HepG2 (cell line): Measurements from ENCODE around the gene SP1. TPM values are rescaled to one million over a fixed set of nuclear protein-coding genes. Genes with fewer than 3 reads are reported as not detected.

ENCODE experiments used
- ARNTL ChIP-seq: sonication (generic); formaldehyde crosslinking; IDR thresholded peaks from 2 replicates; pipeline ENCODE4 v1.4.0; 2020; ENCODE audit warnings: mild to moderate bottlenecking, missing genetic modification reagents
- ATF7-NPFF ChIP-seq: sonication (generic); formaldehyde crosslinking; IDR thresholded peaks from 2 replicates; pipeline ENCODE4 v1.8.1; 2023; ENCODE audit warnings: mild to moderate bottlenecking, low read depth, missing genetic modification reagents, moderate library complexity
- CTCF ChIP-seq: sonication (generic); formaldehyde crosslinking; IDR thresholded peaks from 2 replicates; pipeline ENCODE4 v1.5.0; 2020; ENCODE audit warnings: mild to moderate bottlenecking, missing genetic modification reagents, moderate library complexity
- GFI1 ChIP-seq: sonication (generic); formaldehyde crosslinking; IDR thresholded peaks from 2 replicates; pipeline ENCODE4 v1.5.0; 2020; ENCODE audit warnings: missing genetic modification reagents, mild to moderate bottlenecking, borderline replicate concordance
- HMG20B ChIP-seq: conservative IDR thresholded peaks from 2 replicates; pipeline ENCODE4 v1.6.1; 2016; ENCODE audit warnings: missing genetic modification reagents, missing compliant biosample characterization
- HNRNPLL ChIP-seq: fragments of 200-400 bp; formaldehyde crosslinking; IDR thresholded peaks from 2 replicates; pipeline ENCODE4 v1.6.1; 2017; ENCODE audit warnings: mild to moderate bottlenecking, low read depth, low read length; ENCODE audit not compliant: poor library complexity, severe bottlenecking
- JDP2 ChIP-seq: sonication (generic); formaldehyde crosslinking; IDR thresholded peaks from 2 replicates; pipeline ENCODE4 v1.8.1; 2022; ENCODE audit warnings: missing genetic modification reagents, borderline replicate concordance
- KAT7 ChIP-seq: IDR thresholded peaks from 2 replicates; pipeline ENCODE4 v1.6.1; 2018; ENCODE audit warnings: borderline replicate concordance, missing compliant biosample characterization
- KDM3A ChIP-seq: IDR thresholded peaks from 2 replicates; pipeline ENCODE4 v1.6.1; 2018; ENCODE audit warnings: low read depth, missing compliant biosample characterization
- POGK ChIP-seq: sonication (generic); formaldehyde crosslinking; conservative IDR thresholded peaks from 2 replicates; pipeline ENCODE4 v1.8.0; 2022; ENCODE audit warnings: mild to moderate bottlenecking, moderate library complexity, missing genetic modification reagents
- RBM22 ChIP-seq: fragments of 200-400 bp; formaldehyde crosslinking; optimal IDR thresholded peaks from 2 replicates; pipeline ENCODE3; 2017; ENCODE audit warnings: mild to moderate bottlenecking, low read length, moderate library complexity
- STAG1 ChIP-seq: sonication (generic); formaldehyde crosslinking; IDR thresholded peaks from 2 replicates; pipeline ENCODE4 v1.4.0; 2020; ENCODE audit warnings: missing genetic modification reagents
- ZBTB7A ChIP-seq: sonication (generic); formaldehyde crosslinking; IDR thresholded peaks from 2 replicates; pipeline ENCODE4 v1.8.0; 2022; ENCODE audit warnings: mild to moderate bottlenecking, missing genetic modification reagents
- ZNF709 ChIP-seq: sonication (generic); formaldehyde crosslinking; IDR thresholded peaks from 2 replicates; pipeline ENCODE4 v1.5.0; 2020; ENCODE audit warnings: mild to moderate bottlenecking, missing genetic modification reagents
- ZNF766 ChIP-seq: sonication (generic); formaldehyde crosslinking; IDR thresholded peaks from 2 replicates; pipeline ENCODE4 v1.5.0; 2020; ENCODE audit warnings: missing genetic modification reagents, borderline replicate concordance
- polyA plus RNA-seq, 8 experiments: library from polyadenylated mRNA; depleted of rRNA in 3 of 8; stranded (reverse) in 7 of 8; unstranded in 1 of 8; fragments of >200 nt; fragmentation: Illumina TruSeq in 4 of 8; extraction: Trizol in 4 of 8; gene quantifications; 2 replicates each; pipeline versions ENCODE4 v1.2.1 to v1.2.3, GENCODE V29; 2011 to 2016; ENCODE audit warnings: low read depth in 4 of 8, missing spikeins in 1 of 8, mixed read lengths in 1 of 8; ENCODE audit not compliant: insufficient read depth in 1 of 8
- total RNA-seq, 5 experiments: library from RNA; depleted of rRNA; stranded (reverse); fragments of >200 nt; fragmentation: Illumina TruSeq; extraction: Trizol; gene quantifications; 2 replicates each; pipeline ENCODE4 v1.2.3, GENCODE V29; 2016; ENCODE audit warnings: low read depth in 1 of 5
- TF ChIP-seq, protein P1 (sequence below), 2 experiments: IDR thresholded peaks; 2 replicates each; pipeline ENCODE4 v1.6.1; 2011 to 2012; ENCODE audit warnings: low read length in 2 of 2, borderline replicate concordance in 1 of 2, low read depth in 1 of 2, mild to moderate bottlenecking in 1 of 2, moderate library complexity in 1 of 2
- TF ChIP-seq, protein P2 (sequence below): sonication (generic); formaldehyde crosslinking; IDR thresholded peaks from 2 replicates; pipeline ENCODE4 v1.8.0; 2022; ENCODE audit warnings: mild to moderate bottlenecking, missing genetic modification reagents, moderate library complexity
- TF ChIP-seq, protein P3 (sequence below): sonication (generic); formaldehyde crosslinking; IDR thresholded peaks from 2 replicates; pipeline ENCODE4 v1.4.0; 2020; ENCODE audit warnings: missing genetic modification reagents

SP1 gene
- total and polyA plus RNA-seq, 2 of the 13 experiments (the other 11 are each of a cell fraction or from before 2014, with no cell fraction given) = 26.5 to 27.5 TPM

DNA sequence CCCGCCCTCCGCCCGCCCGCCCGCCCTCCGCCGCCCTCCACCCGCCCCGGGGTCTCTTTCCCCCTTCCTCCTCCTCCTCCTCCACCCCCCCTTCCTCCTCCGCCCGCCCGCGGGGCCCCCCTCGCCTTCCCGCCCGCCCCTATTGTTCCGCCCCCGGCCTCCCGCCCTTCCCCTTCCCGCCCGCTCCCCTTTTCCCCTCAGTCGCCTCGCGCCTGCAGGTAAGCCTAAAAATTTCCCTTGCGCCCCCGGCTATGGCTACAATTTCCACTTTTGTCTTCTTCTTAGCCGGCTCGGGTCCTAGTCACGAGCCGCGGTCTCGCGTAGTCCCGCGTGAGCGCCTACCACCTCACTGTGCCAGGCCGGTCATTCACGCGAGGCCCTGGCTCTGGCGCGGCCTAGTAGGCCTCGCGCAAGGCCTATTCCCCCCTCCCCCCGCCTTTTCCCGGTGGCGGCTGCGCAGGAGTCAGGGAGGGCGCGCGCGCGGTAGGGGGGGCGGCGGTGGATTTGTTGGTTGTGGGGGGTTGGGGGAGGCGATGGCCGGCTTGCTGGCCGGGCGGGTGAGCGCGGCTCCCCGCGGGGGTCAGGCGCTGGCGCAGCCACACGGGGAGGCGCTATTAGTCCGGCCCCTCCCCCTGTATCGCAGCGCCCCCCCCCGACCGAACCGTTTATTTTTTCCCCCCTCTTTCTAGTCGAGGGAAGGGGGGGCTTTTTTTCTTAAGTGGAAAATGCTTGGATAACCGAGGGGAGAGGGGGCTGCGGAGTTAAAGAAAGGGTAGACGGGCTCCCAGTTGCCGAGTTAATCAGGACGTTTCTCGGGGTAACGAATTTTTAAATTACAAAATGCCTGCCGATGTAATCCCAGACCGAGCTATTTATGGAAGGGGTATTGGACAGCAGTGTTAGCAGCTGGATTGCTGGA is 72.4 kb downstream of the SP1 start (continued):
- TF ChIP-seq, protein P1, sequence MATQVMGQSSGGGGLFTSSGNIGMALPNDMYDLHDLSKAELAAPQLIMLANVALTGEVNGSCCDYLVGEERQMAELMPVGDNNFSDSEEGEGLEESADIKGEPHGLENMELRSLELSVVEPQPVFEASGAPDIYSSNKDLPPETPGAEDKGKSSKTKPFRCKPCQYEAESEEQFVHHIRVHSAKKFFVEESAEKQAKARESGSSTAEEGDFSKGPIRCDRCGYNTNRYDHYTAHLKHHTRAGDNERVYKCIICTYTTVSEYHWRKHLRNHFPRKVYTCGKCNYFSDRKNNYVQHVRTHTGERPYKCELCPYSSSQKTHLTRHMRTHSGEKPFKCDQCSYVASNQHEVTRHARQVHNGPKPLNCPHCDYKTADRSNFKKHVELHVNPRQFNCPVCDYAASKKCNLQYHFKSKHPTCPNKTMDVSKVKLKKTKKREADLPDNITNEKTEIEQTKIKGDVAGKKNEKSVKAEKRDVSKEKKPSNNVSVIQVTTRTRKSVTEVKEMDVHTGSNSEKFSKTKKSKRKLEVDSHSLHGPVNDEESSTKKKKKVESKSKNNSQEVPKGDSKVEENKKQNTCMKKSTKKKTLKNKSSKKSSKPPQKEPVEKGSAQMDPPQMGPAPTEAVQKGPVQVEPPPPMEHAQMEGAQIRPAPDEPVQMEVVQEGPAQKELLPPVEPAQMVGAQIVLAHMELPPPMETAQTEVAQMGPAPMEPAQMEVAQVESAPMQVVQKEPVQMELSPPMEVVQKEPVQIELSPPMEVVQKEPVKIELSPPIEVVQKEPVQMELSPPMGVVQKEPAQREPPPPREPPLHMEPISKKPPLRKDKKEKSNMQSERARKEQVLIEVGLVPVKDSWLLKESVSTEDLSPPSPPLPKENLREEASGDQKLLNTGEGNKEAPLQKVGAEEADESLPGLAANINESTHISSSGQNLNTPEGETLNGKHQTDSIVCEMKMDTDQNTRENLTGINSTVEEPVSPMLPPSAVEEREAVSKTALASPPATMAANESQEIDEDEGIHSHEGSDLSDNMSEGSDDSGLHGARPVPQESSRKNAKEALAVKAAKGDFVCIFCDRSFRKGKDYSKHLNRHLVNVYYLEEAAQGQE (IDR thresholded peaks at IDR 0.05; ENCODE audit: borderline replicate concordance in 1 of 2, low read depth in 1 of 2, low read length in 2 of 2) = no peak
- TF ChIP-seq, protein P2, sequence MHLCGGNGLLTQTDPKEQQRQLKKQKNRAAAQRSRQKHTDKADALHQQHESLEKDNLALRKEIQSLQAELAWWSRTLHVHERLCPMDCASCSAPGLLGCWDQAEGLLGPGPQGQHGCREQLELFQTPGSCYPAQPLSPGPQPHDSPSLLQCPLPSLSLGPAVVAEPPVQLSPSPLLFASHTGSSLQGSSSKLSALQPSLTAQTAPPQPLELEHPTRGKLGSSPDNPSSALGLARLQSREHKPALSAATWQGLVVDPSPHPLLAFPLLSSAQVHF (CRISPR knock-in tag) = no peak
- TF ChIP-seq KDM3A (CRISPR knock-in tag) = no peak
- TF ChIP-seq STAG1 (CRISPR knock-in tag) = no peak
- TF ChIP-seq POGK = no peak
- TF ChIP-seq ZNF766 = no peak
- TF ChIP-seq, protein P3, sequence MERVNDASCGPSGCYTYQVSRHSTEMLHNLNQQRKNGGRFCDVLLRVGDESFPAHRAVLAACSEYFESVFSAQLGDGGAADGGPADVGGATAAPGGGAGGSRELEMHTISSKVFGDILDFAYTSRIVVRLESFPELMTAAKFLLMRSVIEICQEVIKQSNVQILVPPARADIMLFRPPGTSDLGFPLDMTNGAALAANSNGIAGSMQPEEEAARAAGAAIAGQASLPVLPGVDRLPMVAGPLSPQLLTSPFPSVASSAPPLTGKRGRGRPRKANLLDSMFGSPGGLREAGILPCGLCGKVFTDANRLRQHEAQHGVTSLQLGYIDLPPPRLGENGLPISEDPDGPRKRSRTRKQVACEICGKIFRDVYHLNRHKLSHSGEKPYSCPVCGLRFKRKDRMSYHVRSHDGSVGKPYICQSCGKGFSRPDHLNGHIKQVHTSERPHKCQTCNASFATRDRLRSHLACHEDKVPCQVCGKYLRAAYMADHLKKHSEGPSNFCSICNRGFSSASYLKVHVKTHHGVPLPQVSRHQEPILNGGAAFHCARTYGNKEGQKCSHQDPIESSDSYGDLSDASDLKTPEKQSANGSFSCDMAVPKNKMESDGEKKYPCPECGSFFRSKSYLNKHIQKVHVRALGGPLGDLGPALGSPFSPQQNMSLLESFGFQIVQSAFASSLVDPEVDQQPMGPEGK (CRISPR knock-in tag) = peak; percentile 94
- TF ChIP-seq RBM22 = no peak
- peak; percentile 51 for TF ChIP-seq CTCF (CRISPR knock-in tag)
- TF ChIP-seq GFI1 (CRISPR knock-in tag) = no peak
- 0 out of 2 replicates have a peak, but pooled peaks have one; percentile 50 for TF ChIP-seq ARNTL
- TF ChIP-seq ZBTB7A (CRISPR knock-in tag) = peak; percentile 76; the same call in 1 of the 2 replicates
- TF ChIP-seq JDP2 (CRISPR knock-in tag) = no peak; the same call in 1 of the 2 replicates
- TF ChIP-seq HMG20B (CRISPR knock-in tag) = no peak
- no peak for TF ChIP-seq HNRNPLL
- TF ChIP-seq ATF7-NPFF (CRISPR knock-in tag) = peak; percentile 28; the same call in 1 of the 2 replicates
- no peak for TF ChIP-seq KAT7 (CRISPR knock-in tag)
- no peak for TF ChIP-seq ZNF709 (CRISPR knock-in tag)
